ENCODE data around the gene DTL. TPM values are rescaled to one million over a fixed set of nuclear protein-coding genes. Genes with fewer than 3 reads are reported as not detected.
"Not testable (repeated sequence)": the region's sequence is repeated elsewhere in the genome, so short reads cannot be mapped to it uniquely, and the experiment has no call there.

DTL gene
- total RNA-seq, 1 donor from 2014 or later = 7.4 TPM

GRCh38 chr1:212024469-212025149 is 10.9 kb upstream of the DTL start:
- peaks cover 11% of the 10 kb centered on the region for H3K36me3 Mint-ChIP-seq (ENCODE audit: unreplicated experiment)
- no peak overlapping the region for H3K4me3 Mint-ChIP-seq (ENCODE audit: unreplicated experiment)
- peaks cover 2% of the 10 kb centered on the region for H3K4me1 Mint-ChIP-seq (ENCODE audit: low read depth, unreplicated experiment)
- H3K27me3 Mint-ChIP-seq (ENCODE audit: unreplicated experiment) = no peaks in the 10 kb centered on the region
- no peak for TF ChIP-seq CTCF (IDR thresholded peaks at IDR 0.05; ENCODE audit: partially characterized antibody, unreplicated experiment)
- H3K9me3 Mint-ChIP-seq (ENCODE audit: unreplicated experiment) = no peaks in the 10 kb centered on the region
- no peak overlapping the region for H3K27ac Mint-ChIP-seq (ENCODE audit: unreplicated experiment)
- DNase-seq = no peak

- H3K27me3 Mint-ChIP-seq (ENCODE audit: unreplicated experiment); H3K4me3 Mint-ChIP-seq (ENCODE audit: unreplicated experiment); H3K4me1 Mint-ChIP-seq (ENCODE audit: low read depth, unreplicated experiment); DNase-seq; H3K9me3 Mint-ChIP-seq (ENCODE audit: unreplicated experiment); H3K27ac Mint-ChIP-seq (ENCODE audit: unreplicated experiment): not testable (repeated sequence)
- H3K36me3 Mint-ChIP-seq (ENCODE audit: unreplicated experiment) = peaks cover 11% of the 10 kb centered on the region
These were observed 7.8 kb upstream of the DTL start for GRCh38 chr1:212027727-212028126.

- Mint-ChIP-seq H3K9me3 (ENCODE audit: unreplicated experiment) (peaks cover 4% of the 10 kb centered on the region), H3K27me3 (ENCODE audit: unreplicated experiment) (peaks cover 3% of the 10 kb centered on the region), H3K4me1 (ENCODE audit: low read depth, unreplicated experiment) (peaks cover 6% of the 10 kb centered on the region), H3K27ac (ENCODE audit: unreplicated experiment) (peak overlapping the region; percentile 40), H3K36me3 (ENCODE audit: unreplicated experiment) (no peaks in the 10 kb centered on the region), H3K4me3 (ENCODE audit: unreplicated experiment) (no peak overlapping the region)
- no peak for TF ChIP-seq CTCF (IDR thresholded peaks at IDR 0.05; ENCODE audit: partially characterized antibody, unreplicated experiment)
- DNase-seq = no peak
These were observed 4.5 kb upstream of the DTL start for GRCh38 chr1:212030936-212031528.

- Mint-ChIP-seq H3K4me3 (ENCODE audit: unreplicated experiment) (peak overlapping the region; percentile 95), H3K27me3 (ENCODE audit: unreplicated experiment) (peaks cover 3% of the 10 kb centered on the region), H3K9me3 (ENCODE audit: unreplicated experiment) (peaks cover 4% of the 10 kb centered on the region), H3K27ac (ENCODE audit: unreplicated experiment) (peak overlapping the region; percentile 6), H3K36me3 (ENCODE audit: unreplicated experiment) (no peaks in the 10 kb centered on the region), H3K4me1 (ENCODE audit: low read depth, unreplicated experiment) (peaks cover 4% of the 10 kb centered on the region)
- DNase-seq = no peak
- no peak for TF ChIP-seq CTCF (IDR thresholded peaks at IDR 0.05; ENCODE audit: partially characterized antibody, unreplicated experiment)
These were observed 929 bp upstream of the DTL start for GRCh38 chr1:212034516-212035122.

GRCh38 chr1:212035835-212036605 is 472 bp downstream of the DTL start:
- H3K9me3 Mint-ChIP-seq (ENCODE audit: unreplicated experiment) = peaks cover 4% of the 10 kb centered on the region

More at GRCh38 chr1:212035835-212036605, 472 bp downstream of the DTL start:
- Mint-ChIP-seq H3K4me3 (ENCODE audit: unreplicated experiment) (peak overlapping the region; percentile 95), H3K36me3 (ENCODE audit: unreplicated experiment) (no peaks in the 10 kb centered on the region), H3K27ac (ENCODE audit: unreplicated experiment) (peak overlapping the region; percentile 4), H3K27me3 (ENCODE audit: unreplicated experiment) (peaks cover 3% of the 10 kb centered on the region), H3K4me1 (ENCODE audit: low read depth, unreplicated experiment) (peaks cover under 1% of the 10 kb centered on the region)
- no peak for DNase-seq
- no peak for TF ChIP-seq CTCF (IDR thresholded peaks at IDR 0.05; ENCODE audit: partially characterized antibody, unreplicated experiment)

Data from glutamatergic neuron (in vitro differentiated cells).